GM12878 (cell line): Measurements from ENCODE around the gene TOE1. TPM values are rescaled to one million over a fixed set of nuclear protein-coding genes. Genes with fewer than 3 reads are reported as not detected.
A peak's percentile ranks its signal among the peaks of the same experiment; 100 is the strongest.

Experiments
- CREB1 ChIP-seq: IDR thresholded peaks from 2 replicates; pipeline ENCODE4 v1.6.1; 2012; ENCODE audit warnings: low read depth, mild to moderate bottlenecking, inconsistent platforms
- GATAD2B ChIP-seq: fragments of 450-650 bp; conservative IDR thresholded peaks from 2 replicates; pipeline ENCODE4 v1.6.1; 2017; ENCODE audit warnings: low read depth, mild to moderate bottlenecking, moderate library complexity
- IKZF2 ChIP-seq, 2 experiments: fragments of 450-650 bp; IDR thresholded peaks; 2 replicates each; pipeline ENCODE4 v1.6.1; 2017; ENCODE audit warnings: mild to moderate bottlenecking in 2 of 2, moderate library complexity in 2 of 2
- MTA2 ChIP-seq: fragments of 450-650 bp; IDR thresholded peaks from 2 replicates; pipeline ENCODE4 v1.6.1; 2016; ENCODE audit warnings: low read depth, mild to moderate bottlenecking, moderate library complexity
- NFIC ChIP-seq: IDR thresholded peaks from 2 replicates; pipeline ENCODE4 v1.6.1; 2012; ENCODE audit warnings: low read depth, mild to moderate bottlenecking, inconsistent platforms, low read length, moderate library complexity
- NR2F1 ChIP-seq: fragments of 450-650 bp; conservative IDR thresholded peaks from 2 replicates; pipeline ENCODE4 v1.6.1; 2017; ENCODE audit warnings: mild to moderate bottlenecking
- POLR2A ChIP-seq: IDR thresholded peaks from 2 replicates; pipeline ENCODE4 v1.6.1; 2011; ENCODE audit warnings: low read depth, mild to moderate bottlenecking, low read length
- SIN3A ChIP-seq: IDR thresholded peaks from 2 replicates; pipeline ENCODE4 v1.6.1; 2012; ENCODE audit warnings: low read depth, low read length, improper control_type of control experiment
- SMARCA5 ChIP-seq: fragments of 450-650 bp; IDR thresholded peaks from 2 replicates; pipeline ENCODE4 v1.6.1; 2017; ENCODE audit warnings: mild to moderate bottlenecking
- SPI1 ChIP-seq: IDR thresholded peaks from 2 replicates; pipeline ENCODE4 v1.6.1; 2011; ENCODE audit warnings: low read depth, mild to moderate bottlenecking, low read length, moderate library complexity, borderline replicate concordance; ENCODE audit not compliant: insufficient read depth
- TCF12 ChIP-seq: IDR thresholded peaks from 2 replicates; pipeline ENCODE4 v1.6.1; 2011; ENCODE audit warnings: low read depth, mild to moderate bottlenecking, low read length
- YBX1 ChIP-seq: fragments of 450-650 bp; IDR thresholded peaks from 2 replicates; pipeline ENCODE4 v1.6.1; 2016; ENCODE audit warnings: antibody characterized with exemption
- ZNF217 ChIP-seq: fragments of 450-650 bp; IDR thresholded peaks from 2 replicates; pipeline ENCODE4 v1.6.1; 2017; ENCODE audit warnings: antibody characterized with exemption, mild to moderate bottlenecking
- polyA plus RNA-seq, 11 experiments: library from polyadenylated mRNA; depleted of rRNA in 4 of 11; unstranded in 6 of 11; stranded (reverse) in 5 of 11; fragments of >200 nt; fragmentation: Nextera tagmentation in 4 of 11; fragmentation: Illumina TruSeq in 1 of 11; extraction: Ambion mirVana in 4 of 11; extraction: Trizol in 1 of 11; gene quantifications; 1 replicate in 1 of 11; 2 replicates in 10 of 11; pipeline versions ENCODE4 v1.2.1 to v1.2.3, GENCODE V29; 2011 to 2016; ENCODE audit warnings: inconsistent platforms in 2 of 11, missing spikeins in 2 of 11, low read depth in 1 of 11
- total RNA-seq, 4 experiments: library from RNA; depleted of rRNA in 3 of 4; stranded (reverse); fragments of >200 nt in 3 of 4; fragmentation: Illumina TruSeq in 1 of 4; extraction: Trizol in 1 of 4; gene quantifications; 2 replicates each; pipeline versions ENCODE4 v1.2.1 to v1.2.3, GENCODE V29; 2013 to 2021
- TF ChIP-seq, protein P1 (sequence below): fragments of 450-650 bp; IDR thresholded peaks from 2 replicates; pipeline ENCODE4 v1.6.1; 2017; ENCODE audit warnings: low read depth, mild to moderate bottlenecking, moderate library complexity
- TF ChIP-seq, protein P2 (sequence below): fragments of 450-650 bp; IDR thresholded peaks from 2 replicates; pipeline ENCODE4 v1.6.1; 2014; ENCODE audit warnings: mild to moderate bottlenecking
- TF ChIP-seq, protein P3 (sequence below): fragments of 450-650 bp; IDR thresholded peaks from 2 replicates; pipeline ENCODE4 v1.6.1; 2017; ENCODE audit warnings: mild to moderate bottlenecking, moderate library complexity

TOE1 gene
- total and polyA plus RNA-seq, 10 of the 15 experiments (the other 5 are each of a cell fraction or from before 2014, with no cell fraction given), result 22.7 to 38.0 (median 33.3) TPM

DNA sequence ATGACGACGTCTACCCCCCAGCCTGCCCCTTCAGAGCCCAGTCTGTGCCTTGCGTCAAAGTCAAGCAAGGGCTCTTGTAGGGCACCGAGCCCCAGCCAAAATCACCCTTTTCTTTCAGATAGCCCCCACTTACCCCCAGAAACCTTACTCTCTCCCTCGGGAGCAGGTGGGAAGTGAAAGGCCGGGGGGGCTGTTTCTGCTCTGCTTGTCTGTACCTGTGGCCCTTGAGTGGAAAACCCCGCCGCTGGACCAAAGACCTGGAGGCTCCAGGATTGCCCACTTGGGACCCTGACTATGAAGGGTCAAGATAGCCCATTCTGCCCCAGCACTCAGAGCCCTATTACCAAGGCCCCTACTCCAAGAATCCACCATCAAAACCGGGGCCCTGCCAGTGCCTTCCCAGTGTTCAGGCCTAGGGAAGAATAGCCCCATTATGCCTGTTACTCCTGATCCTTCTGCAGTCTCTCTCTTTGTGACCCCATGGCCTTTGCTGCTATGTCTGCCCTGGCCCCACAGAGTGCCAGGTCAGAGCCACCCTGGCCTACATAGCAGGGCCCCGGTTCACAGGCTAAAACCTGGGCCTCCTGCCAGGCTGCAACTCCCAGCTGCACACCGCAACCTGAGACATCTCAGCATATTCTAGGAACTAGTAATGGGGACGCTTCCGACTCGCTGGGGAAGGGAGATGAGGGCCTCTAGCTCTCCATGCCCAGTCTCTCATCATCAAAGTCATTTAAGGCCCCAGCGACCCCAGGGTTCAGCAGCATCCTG is 35.5 kb upstream of the TOE1 start (continued):
- TF ChIP-seq, protein P1, sequence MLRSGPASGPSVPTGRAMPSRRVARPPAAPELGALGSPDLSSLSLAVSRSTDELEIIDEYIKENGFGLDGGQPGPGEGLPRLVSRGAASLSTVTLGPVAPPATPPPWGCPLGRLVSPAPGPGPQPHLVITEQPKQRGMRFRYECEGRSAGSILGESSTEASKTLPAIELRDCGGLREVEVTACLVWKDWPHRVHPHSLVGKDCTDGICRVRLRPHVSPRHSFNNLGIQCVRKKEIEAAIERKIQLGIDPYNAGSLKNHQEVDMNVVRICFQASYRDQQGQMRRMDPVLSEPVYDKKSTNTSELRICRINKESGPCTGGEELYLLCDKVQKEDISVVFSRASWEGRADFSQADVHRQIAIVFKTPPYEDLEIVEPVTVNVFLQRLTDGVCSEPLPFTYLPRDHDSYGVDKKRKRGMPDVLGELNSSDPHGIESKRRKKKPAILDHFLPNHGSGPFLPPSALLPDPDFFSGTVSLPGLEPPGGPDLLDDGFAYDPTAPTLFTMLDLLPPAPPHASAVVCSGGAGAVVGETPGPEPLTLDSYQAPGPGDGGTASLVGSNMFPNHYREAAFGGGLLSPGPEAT, result peak; percentile 48; the same call in 1 of the 2 replicates
- TF ChIP-seq MTA2 (no peak), SMARCA5 (0 out of 2 replicates have a peak, but pooled peaks have one; percentile 25), POLR2A (no peak), CREB1 (no peak), SIN3A (no peak), IKZF2 (IDR thresholded peaks at IDR 0.05) (peak in 1 of 2 experiments; percentile 11; a peak in 1 of 4 replicates), YBX1 (no peak), ZNF217 (0 out of 2 replicates have a peak, but pooled peaks have one; percentile 7), GATAD2B (no peak), NR2F1 (peak; percentile 57; the same call in 1 of the 2 replicates), TCF12 (0 out of 2 replicates have a peak, but pooled peaks have one; percentile 0), NFIC (peak; percentile 12; the same call in 1 of the 2 replicates), SPI1 (peak; percentile 8; the same call in 1 of the 2 replicates)
- TF ChIP-seq, protein P2, sequence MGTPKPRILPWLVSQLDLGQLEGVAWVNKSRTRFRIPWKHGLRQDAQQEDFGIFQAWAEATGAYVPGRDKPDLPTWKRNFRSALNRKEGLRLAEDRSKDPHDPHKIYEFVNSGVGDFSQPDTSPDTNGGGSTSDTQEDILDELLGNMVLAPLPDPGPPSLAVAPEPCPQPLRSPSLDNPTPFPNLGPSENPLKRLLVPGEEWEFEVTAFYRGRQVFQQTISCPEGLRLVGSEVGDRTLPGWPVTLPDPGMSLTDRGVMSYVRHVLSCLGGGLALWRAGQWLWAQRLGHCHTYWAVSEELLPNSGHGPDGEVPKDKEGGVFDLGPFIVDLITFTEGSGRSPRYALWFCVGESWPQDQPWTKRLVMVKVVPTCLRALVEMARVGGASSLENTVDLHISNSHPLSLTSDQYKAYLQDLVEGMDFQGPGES, result no peak
- TF ChIP-seq, protein P3, sequence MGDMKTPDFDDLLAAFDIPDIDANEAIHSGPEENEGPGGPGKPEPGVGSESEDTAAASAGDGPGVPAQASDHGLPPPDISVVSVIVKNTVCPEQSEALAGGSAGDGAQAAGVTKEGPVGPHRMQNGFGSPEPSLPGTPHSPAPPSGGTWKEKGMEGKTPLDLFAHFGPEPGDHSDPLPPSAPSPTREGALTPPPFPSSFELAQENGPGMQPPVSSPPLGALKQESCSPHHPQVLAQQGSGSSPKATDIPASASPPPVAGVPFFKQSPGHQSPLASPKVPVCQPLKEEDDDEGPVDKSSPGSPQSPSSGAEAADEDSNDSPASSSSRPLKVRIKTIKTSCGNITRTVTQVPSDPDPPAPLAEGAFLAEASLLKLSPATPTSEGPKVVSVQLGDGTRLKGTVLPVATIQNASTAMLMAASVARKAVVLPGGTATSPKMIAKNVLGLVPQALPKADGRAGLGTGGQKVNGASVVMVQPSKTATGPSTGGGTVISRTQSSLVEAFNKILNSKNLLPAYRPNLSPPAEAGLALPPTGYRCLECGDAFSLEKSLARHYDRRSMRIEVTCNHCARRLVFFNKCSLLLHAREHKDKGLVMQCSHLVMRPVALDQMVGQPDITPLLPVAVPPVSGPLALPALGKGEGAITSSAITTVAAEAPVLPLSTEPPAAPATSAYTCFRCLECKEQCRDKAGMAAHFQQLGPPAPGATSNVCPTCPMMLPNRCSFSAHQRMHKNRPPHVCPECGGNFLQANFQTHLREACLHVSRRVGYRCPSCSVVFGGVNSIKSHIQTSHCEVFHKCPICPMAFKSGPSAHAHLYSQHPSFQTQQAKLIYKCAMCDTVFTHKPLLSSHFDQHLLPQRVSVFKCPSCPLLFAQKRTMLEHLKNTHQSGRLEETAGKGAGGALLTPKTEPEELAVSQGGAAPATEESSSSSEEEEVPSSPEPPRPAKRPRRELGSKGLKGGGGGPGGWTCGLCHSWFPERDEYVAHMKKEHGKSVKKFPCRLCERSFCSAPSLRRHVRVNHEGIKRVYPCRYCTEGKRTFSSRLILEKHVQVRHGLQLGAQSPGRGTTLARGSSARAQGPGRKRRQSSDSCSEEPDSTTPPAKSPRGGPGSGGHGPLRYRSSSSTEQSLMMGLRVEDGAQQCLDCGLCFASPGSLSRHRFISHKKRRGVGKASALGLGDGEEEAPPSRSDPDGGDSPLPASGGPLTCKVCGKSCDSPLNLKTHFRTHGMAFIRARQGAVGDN, result peak; percentile 67
